DOHH2 (cell line): ENCODE results near the gene TMCC1.

Experiments used
- CTCF ChIP-seq: fragments of 200-600 bp; sonication (generic); IDR thresholded peaks from one replicate; pipeline ENCODE4 v1.5.1; 2014; ENCODE audit warnings: antibody characterized with exemption, mild to moderate bottlenecking, low read depth, low read length; ENCODE audit not compliant: poor library complexity, severe bottlenecking
- EZH2phosphoT487 ChIP-seq: fragments of 200-600 bp; sonication (generic); IDR thresholded peaks from 2 replicates; pipeline ENCODE4 v1.6.1; 2017; ENCODE audit warnings: borderline replicate concordance, mild to moderate bottlenecking, antibody characterized with exemption, low read length, moderate library complexity, mixed read lengths

DNA sequence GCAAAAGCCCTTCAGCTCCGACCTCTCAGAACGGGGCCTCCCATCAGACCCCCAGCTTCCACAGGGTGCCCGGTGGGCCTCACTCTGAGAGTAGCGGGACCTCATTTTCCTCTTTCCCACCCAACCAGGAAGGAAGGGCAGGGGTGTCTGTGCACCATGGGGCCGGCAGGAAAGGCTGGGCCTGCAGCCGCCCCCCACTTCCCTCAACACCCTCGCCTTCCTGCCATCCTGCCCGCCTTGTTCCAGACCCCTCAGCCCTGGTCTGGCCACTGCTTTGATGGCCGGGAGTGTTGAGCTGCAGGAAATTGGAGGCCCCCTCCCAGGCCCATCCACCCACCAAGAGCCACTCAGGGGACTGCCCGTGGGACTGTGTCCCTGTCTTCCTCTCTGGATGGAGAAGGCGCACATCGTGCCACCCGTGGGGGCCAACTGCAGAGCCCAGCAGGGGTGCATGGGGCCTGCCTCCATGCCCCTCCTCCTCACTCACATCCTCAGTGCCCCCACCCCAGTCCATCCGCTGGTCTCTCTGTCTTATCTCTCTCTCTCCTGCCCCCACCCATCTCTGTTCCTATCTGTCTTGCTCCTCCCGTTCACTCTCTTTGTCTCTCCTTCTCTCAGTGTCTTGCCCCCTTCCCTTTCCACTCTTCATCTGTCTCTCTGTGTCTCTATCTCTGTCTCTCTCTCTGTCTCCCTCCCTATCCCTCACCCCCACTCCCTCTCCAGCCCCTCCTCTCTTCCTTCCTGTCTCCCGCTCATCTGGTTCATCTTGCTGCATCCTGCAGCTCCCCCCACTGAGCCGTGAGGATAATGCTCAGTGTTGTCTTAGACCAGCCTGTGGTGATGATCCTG, 285.2 kb downstream of the TMCC1 start:
- TF ChIP-seq CTCF (peak; percentile 62), EZH2phosphoT487 (no peak)
